ENCODE results near the gene IQSEC3.
A peak's percentile ranks its signal among the peaks of the same experiment; 100 is the strongest.
"Not testable (repeated sequence)": the region's sequence is repeated elsewhere in the genome, so short reads cannot be mapped to it uniquely, and the experiment has no call there.

IQSEC3 gene

GRCh38 chr12:214003-214741 is 147.6 kb downstream of the IQSEC3 start, which contains the start of gene SLC6A12:
TSS of gene SLC6A12 (minus strand) at chr12:214157. CDS start at chr12:209986, 4,171 bp downstream.
- ATAC-seq = no peak
- no peak for DNase-seq

GRCh38 chr12:215116-215515 is 148.5 kb downstream of the IQSEC3 start:
- ATAC-seq (no peak), DNase-seq (no peak)

- DNase-seq, ATAC-seq: not testable (repeated sequence)
Observed at GRCh38 chr12:217029-217428, 150.5 kb downstream of the IQSEC3 start.

- DNase-seq = no peak
- no peak for ATAC-seq
Observed at GRCh38 chr12:218221-218620, 151.7 kb downstream of the IQSEC3 start.

- DNase-seq (no peak), ATAC-seq (no peak)
Observed at GRCh38 chr12:218728-219590, 152.4 kb downstream of the IQSEC3 start.

GRCh38 chr12:219891-220352 is 153.4 kb downstream of the IQSEC3 start:
- ATAC-seq = peak; percentile 93
- DNase-seq = peak; percentile 81

GRCh38 chr12:220491-220890 is 153.9 kb downstream of the IQSEC3 start:
- DNase-seq (no peak), ATAC-seq (no peak)

GRCh38 chr12:220946-221550 is 154.5 kb downstream of the IQSEC3 start:
- ATAC-seq (no peak), DNase-seq (no peak)

- ATAC-seq (no peak), DNase-seq (no peak)
Observed at GRCh38 chr12:221736-222135, 155.2 kb downstream of the IQSEC3 start.

GRCh38 chr12:223841-224240 is 157.3 kb downstream of the IQSEC3 start:
- ATAC-seq (no peak), DNase-seq (no peak)

GRCh38 chr12:224330-224729 is 157.8 kb downstream of the IQSEC3 start:
- DNase-seq (no peak), ATAC-seq (no peak)

- ATAC-seq = no peak
- DNase-seq = no peak
Observed at GRCh38 chr12:225012-225411, 158.4 kb downstream of the IQSEC3 start.

- DNase-seq = no peak
Observed at GRCh38 chr12:226401-226800, 159.8 kb downstream of the IQSEC3 start.

GRCh38 chr12:227286-227915 is 160.8 kb downstream of the IQSEC3 start:
- no peak for DNase-seq
- ATAC-seq = no peak

More at GRCh38 chr12:226401-226800, 159.8 kb downstream of the IQSEC3 start:
- no peak for ATAC-seq

Data from stimulated activated naive CD8-positive, alpha-beta T cell treated with anti-CD3 and anti-CD28 coated beads, Interleukin-15, Interleukin-2, amounts not matched to agents 100 U/mL and 50 U/mL, for 24 hours (primary cell).